OCI-LY1 (cell line): ENCODE results near the gene KCNMB4.
A peak's percentile ranks its signal among the peaks of the same experiment; 100 is the strongest.

Source experiments
- H2AFZ ChIP-seq: fragments of 200-600 bp; sonication (generic), shearing (Covaris generic); 2 replicates; pipeline ENCODE4 v1.6.0; 2014; ENCODE audit warnings: antibody characterized with exemption, mild to moderate bottlenecking, low read length
- H3F3A ChIP-seq: fragments of 200-600 bp; sonication (generic), shearing (Covaris generic); 2 replicates; pipeline ENCODE4 v1.6.0; 2014; ENCODE audit warnings: mild to moderate bottlenecking, antibody characterized with exemption, low read length, moderate library complexity; ENCODE audit not compliant: insufficient read depth
- H3K27ac ChIP-seq: fragments of 200-600 bp; sonication (generic); 2 replicates; pipeline ENCODE4 v1.5.1; 2014; ENCODE audit warnings: low read length, mixed run types, mild to moderate bottlenecking, low read depth; ENCODE audit not compliant: poor library complexity, severe bottlenecking
- H3K27me3 ChIP-seq: fragments of 200-600 bp; sonication (generic); 2 replicates; pipeline ENCODE4 v1.6.0; 2014; ENCODE audit warnings: antibody characterized with exemption, mild to moderate bottlenecking, low read length, moderate library complexity; ENCODE audit not compliant: insufficient read depth
- H3K36me3 ChIP-seq: fragments of 200-600 bp; sonication (generic); 2 replicates; pipeline ENCODE4 v1.6.1; 2014; ENCODE audit warnings: mild to moderate bottlenecking, antibody characterized with exemption, low read length, moderate library complexity, mixed read lengths; ENCODE audit not compliant: insufficient read depth
- H3K4me1 ChIP-seq: fragments of 200-600 bp; sonication (generic); 2 replicates; pipeline ENCODE4 v1.5.1; 2014; ENCODE audit warnings: mild to moderate bottlenecking, low read length, moderate library complexity; ENCODE audit not compliant: insufficient read depth, severe bottlenecking
- H3K4me2 ChIP-seq: fragments of 200-600 bp; sonication (generic), shearing (Covaris generic); 2 replicates; pipeline ENCODE4 v1.6.1; 2014; ENCODE audit warnings: low read length
- H3K4me3 ChIP-seq: fragments of 200-600 bp; sonication (generic); 2 replicates; pipeline ENCODE4 v1.5.1; 2014; ENCODE audit warnings: low read length, low read depth, mild to moderate bottlenecking, mixed read lengths; ENCODE audit not compliant: poor library complexity, severe bottlenecking
- H3K79me2 ChIP-seq: fragments of 200-600 bp; shearing (Covaris generic); 2 replicates; pipeline ENCODE4 v1.6.1; 2016; ENCODE audit warnings: mixed run types, low read length, mixed read lengths; ENCODE audit not compliant: insufficient read depth
- H3K9ac ChIP-seq: fragments of 200-600 bp; sonication (generic), shearing (Covaris generic); 2 replicates; pipeline ENCODE4 v1.6.1; 2014; ENCODE audit warnings: mild to moderate bottlenecking, low read length, mixed read lengths
- H3K9me2 ChIP-seq: fragments of 200-600 bp; sonication (generic), shearing (Covaris generic); 2 replicates; pipeline ENCODE4 v1.6.1; 2014; ENCODE audit warnings: low read depth, mild to moderate bottlenecking, low read length, mixed read lengths
- H3K9me3 ChIP-seq: fragments of 200-600 bp; shearing (Covaris generic); 2 replicates; pipeline ENCODE4 v1.6.1; 2014; ENCODE audit warnings: low read length, mixed read lengths
- H4K20me1 ChIP-seq: fragments of 200-600 bp; sonication (generic), shearing (Covaris generic); 2 replicates; pipeline ENCODE4 v1.6.0; 2016; ENCODE audit warnings: mild to moderate bottlenecking, low read length; ENCODE audit not compliant: insufficient read depth
- EZH2 ChIP-seq: fragments of 200-600 bp; sonication (generic), shearing (Covaris generic); IDR thresholded peaks from 2 replicates; pipeline ENCODE4 v1.8.0; 2017; ENCODE audit warnings: borderline replicate concordance, mixed run types, mild to moderate bottlenecking, antibody characterized with exemption, low read length, moderate library complexity, mixed read lengths
- TF ChIP-seq, protein P1 (sequence below): fragments of 200-600 bp; sonication (generic), shearing (Covaris generic); IDR thresholded peaks from 2 replicates; pipeline ENCODE4 v1.5.1; 2017; ENCODE audit warnings: mild to moderate bottlenecking, antibody characterized with exemption, low read length, moderate library complexity, mixed read lengths

Gene KCNMB4

GRCh38 chr12:70469221-70469820, 103.2 kb downstream of the KCNMB4 start:
- H3K9me3 ChIP-seq = peaks cover 5% of the 10 kb centered on the region; the same call in 1 of the 2 replicates
- peak overlapping the region; percentile 78 for H3K27ac ChIP-seq
- peak overlapping the region; percentile 72 for H3K4me2 ChIP-seq
- no peak overlapping the region for H2AFZ ChIP-seq
- peak overlapping the region; percentile 84 for H3K9ac ChIP-seq
- H3K9me2 ChIP-seq = no peaks in the 10 kb centered on the region
- no peaks in the 10 kb centered on the region for H4K20me1 ChIP-seq
- H3F3A ChIP-seq = no peaks in the 10 kb centered on the region
- peak overlapping the region; percentile 88 for H3K4me3 ChIP-seq
- H3K36me3 ChIP-seq = peaks cover 18% of the 10 kb centered on the region
- TF ChIP-seq, protein P1, sequence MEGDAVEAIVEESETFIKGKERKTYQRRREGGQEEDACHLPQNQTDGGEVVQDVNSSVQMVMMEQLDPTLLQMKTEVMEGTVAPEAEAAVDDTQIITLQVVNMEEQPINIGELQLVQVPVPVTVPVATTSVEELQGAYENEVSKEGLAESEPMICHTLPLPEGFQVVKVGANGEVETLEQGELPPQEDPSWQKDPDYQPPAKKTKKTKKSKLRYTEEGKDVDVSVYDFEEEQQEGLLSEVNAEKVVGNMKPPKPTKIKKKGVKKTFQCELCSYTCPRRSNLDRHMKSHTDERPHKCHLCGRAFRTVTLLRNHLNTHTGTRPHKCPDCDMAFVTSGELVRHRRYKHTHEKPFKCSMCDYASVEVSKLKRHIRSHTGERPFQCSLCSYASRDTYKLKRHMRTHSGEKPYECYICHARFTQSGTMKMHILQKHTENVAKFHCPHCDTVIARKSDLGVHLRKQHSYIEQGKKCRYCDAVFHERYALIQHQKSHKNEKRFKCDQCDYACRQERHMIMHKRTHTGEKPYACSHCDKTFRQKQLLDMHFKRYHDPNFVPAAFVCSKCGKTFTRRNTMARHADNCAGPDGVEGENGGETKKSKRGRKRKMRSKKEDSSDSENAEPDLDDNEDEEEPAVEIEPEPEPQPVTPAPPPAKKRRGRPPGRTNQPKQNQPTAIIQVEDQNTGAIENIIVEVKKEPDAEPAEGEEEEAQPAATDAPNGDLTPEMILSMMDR = no peak
- no peak for TF ChIP-seq EZH2
- H3K4me1 ChIP-seq = peaks cover 22% of the 10 kb centered on the region
- no peaks in the 10 kb centered on the region for H3K27me3 ChIP-seq
- peaks cover 42% of the 10 kb centered on the region for H3K79me2 ChIP-seq

- peak overlapping the region; percentile 2 for H3K4me3 ChIP-seq
These were observed 116.7 kb downstream of the KCNMB4 start for GRCh38 chr12:70482764-70483163.

More at GRCh38 chr12:70482764-70483163, 116.7 kb downstream of the KCNMB4 start:
- peak overlapping the region; percentile 33; the same call in 1 of the 2 replicates for H3K9ac ChIP-seq
- H3K9me2 ChIP-seq = no peaks in the 10 kb centered on the region
- H3K4me1 ChIP-seq = peaks cover 71% of the 10 kb centered on the region
- H3K79me2 ChIP-seq = peaks cover 59% of the 10 kb centered on the region
- no peak overlapping the region for H2AFZ ChIP-seq
- no peak for TF ChIP-seq EZH2
- TF ChIP-seq, protein P1 = no peak
- 0 out of 2 replicates have a peak, but pooled peaks cover 2% of the 10 kb centered on the region for H3K9me3 ChIP-seq
- H3K27me3 ChIP-seq = no peaks in the 10 kb centered on the region
- peaks cover 41% of the 10 kb centered on the region for H3K36me3 ChIP-seq
- H3K27ac ChIP-seq = peak overlapping the region; percentile 75
- no peaks in the 10 kb centered on the region for H3F3A ChIP-seq
- H3K4me2 ChIP-seq = peak overlapping the region; percentile 40; the same call in 1 of the 2 replicates
- no peaks in the 10 kb centered on the region for H4K20me1 ChIP-seq
